CD4-positive, CD25-positive, alpha-beta regulatory T cell (primary cell): ENCODE measurements around the gene UBA1. TPM values are rescaled to one million over a fixed set of nuclear protein-coding genes. Genes with fewer than 3 reads are reported as not detected.

ENCODE experiments used
- ATAC-seq, 2 donors: fragments of 150-1000 bp; cut with Tn5 transposase; one replicate each; pipeline ENCODE4 v1.10.0; 2021; ENCODE audit warnings: low read depth in 2 of 2, moderate number of reproducible peaks in 2 of 2, moderate library complexity in 1 of 2
- DNase-seq, 3 donors: peaks; one replicate each; pipeline versions ENCODE4 v3.0.0 to v3.0.0-alpha.2; 2012 to 2022; ENCODE audit warnings: mixed read lengths in 1 of 3
- H3K27ac ChIP-seq: one replicate; pipeline ENCODE4 v1.7.0; 2013; ENCODE audit warnings: mild to moderate bottlenecking, low read length; ENCODE audit not compliant: insufficient read depth, poor library complexity, severe bottlenecking
- H3K27me3 ChIP-seq: one replicate; pipeline ENCODE4 v1.7.0; 2013; ENCODE audit warnings: low read length; ENCODE audit not compliant: control insufficient read depth, insufficient read depth
- H3K36me3 ChIP-seq: one replicate; pipeline ENCODE4 v1.7.0; 2013; ENCODE audit warnings: mild to moderate bottlenecking, low read length, moderate library complexity; ENCODE audit not compliant: control insufficient read depth, insufficient read depth
- H3K4me1 ChIP-seq: 2 replicates; pipeline ENCODE4 v1.7.0; 2013; ENCODE audit warnings: mild to moderate bottlenecking, low read length; ENCODE audit not compliant: insufficient read depth, control insufficient read depth, poor library complexity, severe bottlenecking
- H3K4me3 ChIP-seq: one replicate; pipeline ENCODE4 v1.7.0; 2013; ENCODE audit warnings: low read depth, mild to moderate bottlenecking, low read length, moderate library complexity
- H3K9me3 ChIP-seq, 2 experiments: 1 replicate in 1 of 2; 2 replicates in 1 of 2; pipeline ENCODE4 v1.7.0; 2013; ENCODE audit warnings: low read length in 2 of 2, mild to moderate bottlenecking in 1 of 2, moderate library complexity in 1 of 2; ENCODE audit not compliant: control insufficient read depth in 2 of 2
- H3K27ac Mint-ChIP-seq, 3 donors: one replicate each; pipeline ENCODE4 v1.8.0; 2020 to 2022; ENCODE audit warnings: mild to moderate bottlenecking in 3 of 3, mixed read lengths in 3 of 3, moderate library complexity in 2 of 3
- H3K27me3 Mint-ChIP-seq: one replicate; pipeline ENCODE4 v1.8.0; 2022; ENCODE audit warnings: mild to moderate bottlenecking, mixed read lengths
- H3K36me3 Mint-ChIP-seq: one replicate; pipeline ENCODE4 v1.8.0; 2020; ENCODE audit warnings: mixed read lengths
- H3K4me1 Mint-ChIP-seq, 4 donors: one replicate each; pipeline ENCODE4 v1.8.0; 2020 to 2022; ENCODE audit warnings: mixed read lengths in 4 of 4, mild to moderate bottlenecking in 1 of 4
- H3K4me3 Mint-ChIP-seq, 4 donors: one replicate each; pipeline ENCODE4 v1.8.0; 2020 to 2022; ENCODE audit warnings: mild to moderate bottlenecking in 4 of 4, mixed read lengths in 4 of 4, moderate library complexity in 3 of 4
- H3K9me3 Mint-ChIP-seq, 7 donors: one replicate each; pipeline ENCODE4 v1.8.0; 2020 to 2022; ENCODE audit warnings: mixed read lengths in 7 of 7, mild to moderate bottlenecking in 3 of 7, moderate library complexity in 2 of 7
- polyA plus RNA-seq, 4 donors: library from polyadenylated mRNA; unstranded; fragments of 300-500 nt; fragmentation: Illumina TruSeq; gene quantifications; one replicate each; pipeline ENCODE4 v1.2.3, GENCODE V29; 2021
- total RNA-seq: library from RNA; stranded (reverse); gene quantifications from one replicate; pipeline ENCODE4 v1.2.3, GENCODE V29; 2022

The UBA1 gene
- total and polyA plus RNA-seq, 5 donors from 2014 or later = 163 to 210 (median 173) TPM

GRCh38 chrX:47201345-47201944, 7.8 kb downstream of the UBA1 start:
- H3K9me3 ChIP-seq = no peaks in the 10 kb centered on the region
- H3K27ac ChIP-seq = no peak overlapping the region
- H3K36me3 ChIP-seq = peaks cover 79% of the 10 kb centered on the region
- Mint-ChIP-seq H3K4me1 (peaks cover 0 to 40% (median 5%) of the 10 kb centered on the region in 4 donors), H3K27me3 (no peaks in the 10 kb centered on the region), H3K4me3 (no peak overlapping the region), H3K9me3 (no peaks in the 10 kb centered on the region), H3K36me3 (peaks cover 68% of the 10 kb centered on the region), H3K27ac (peak overlapping the region in 2 of 3 donors; percentile 58 to 63)
- no peak for ATAC-seq
- H3K4me1 ChIP-seq = peaks cover 16% of the 10 kb centered on the region
- no peaks in the 10 kb centered on the region for H3K27me3 ChIP-seq
- DNase-seq = no peak
- H3K4me3 ChIP-seq = no peak overlapping the region

- Mint-ChIP-seq H3K4me3 (peak overlapping the region in 1 of 4 donors; percentile 47), H3K4me1 (peaks cover 0 to 31% (median 3%) of the 10 kb centered on the region in 4 donors), H3K27ac (no peak overlapping the region), H3K27me3 (no peaks in the 10 kb centered on the region), H3K36me3 (peaks cover 71% of the 10 kb centered on the region), H3K9me3 (no peaks in the 10 kb centered on the region)
- Histone ChIP-seq H3K4me1 (peaks cover 8% of the 10 kb centered on the region), H3K9me3 (no peaks in the 10 kb centered on the region), H3K27me3 (no peaks in the 10 kb centered on the region), H3K4me3 (no peak overlapping the region), H3K27ac (no peak overlapping the region), H3K36me3 (peaks cover 86% of the 10 kb centered on the region)
- DNase-seq = no peak
- no peak for ATAC-seq
These were observed 8.7 kb downstream of the UBA1 start for GRCh38 chrX:47202316-47202715.

GRCh38 chrX:47202877-47203276, 9.2 kb downstream of the UBA1 start:
- peaks cover 69% of the 10 kb centered on the region for H3K36me3 Mint-ChIP-seq

GRCh38 chrX:47204970-47205369, 11.3 kb downstream of the UBA1 start:
- H3K9me3 Mint-ChIP-seq = no peaks in the 10 kb centered on the region
- Histone ChIP-seq H3K36me3 (peaks cover 87% of the 10 kb centered on the region), H3K4me3 (no peak overlapping the region), H3K27ac (no peak overlapping the region), H3K9me3 (no peaks in the 10 kb centered on the region), H3K4me1 (no peaks in the 10 kb centered on the region), H3K27me3 (no peaks in the 10 kb centered on the region)
- peaks cover 58% of the 10 kb centered on the region for H3K36me3 Mint-ChIP-seq
- DNase-seq (no peak), ATAC-seq (no peak)
- no peak overlapping the region for H3K4me3 Mint-ChIP-seq
- H3K27me3 Mint-ChIP-seq = no peaks in the 10 kb centered on the region
- peaks cover 0 to 14% (median 3%) of the 10 kb centered on the region in 4 donors for H3K4me1 Mint-ChIP-seq
- H3K27ac Mint-ChIP-seq = no peak overlapping the region

More at GRCh38 chrX:47202877-47203276, 9.2 kb downstream of the UBA1 start:
- ATAC-seq (no peak), DNase-seq (no peak)
- H3K27ac ChIP-seq = no peak overlapping the region
- H3K4me3 Mint-ChIP-seq = no peak overlapping the region
- H3K9me3 Mint-ChIP-seq = no peaks in the 10 kb centered on the region
- H3K27ac Mint-ChIP-seq = peak overlapping the region in 1 of 3 donors; percentile 81
- H3K4me3 ChIP-seq = no peak overlapping the region
- no peaks in the 10 kb centered on the region for H3K27me3 Mint-ChIP-seq
- H3K9me3 ChIP-seq = no peaks in the 10 kb centered on the region
- peaks cover 91% of the 10 kb centered on the region for H3K36me3 ChIP-seq
- peaks cover 2% of the 10 kb centered on the region for H3K4me1 ChIP-seq
- H3K4me1 Mint-ChIP-seq = peaks cover 0 to 26% (median 3%) of the 10 kb centered on the region in 4 donors
- no peaks in the 10 kb centered on the region for H3K27me3 ChIP-seq

GRCh38 chrX:47206316-47206715, 12.7 kb downstream of the UBA1 start:
- peak overlapping the region in 1 of 3 donors; percentile 20 for H3K27ac Mint-ChIP-seq
- H3K4me3 ChIP-seq = no peak overlapping the region
- H3K4me1 Mint-ChIP-seq = peaks cover 0 to 6% (median 2%) of the 10 kb centered on the region in 4 donors
- H3K36me3 ChIP-seq = peaks cover 87% of the 10 kb centered on the region
- ATAC-seq = no peak
- no peaks in the 10 kb centered on the region for H3K9me3 Mint-ChIP-seq
- no peaks in the 10 kb centered on the region for H3K4me1 ChIP-seq
- no peak overlapping the region for H3K27ac ChIP-seq
- H3K4me3 Mint-ChIP-seq = no peak overlapping the region
- no peaks in the 10 kb centered on the region for H3K27me3 Mint-ChIP-seq
- H3K36me3 Mint-ChIP-seq = peaks cover 53% of the 10 kb centered on the region
- no peaks in the 10 kb centered on the region for H3K27me3 ChIP-seq
- no peaks in the 10 kb centered on the region for H3K9me3 ChIP-seq
- no peak for DNase-seq

GRCh38 chrX:47208108-47208507, 14.5 kb downstream of the UBA1 start:
- no peak overlapping the region for H3K27ac ChIP-seq
- H3K36me3 ChIP-seq = peaks cover 87% of the 10 kb centered on the region
- Mint-ChIP-seq H3K4me3 (no peak overlapping the region), H3K9me3 (no peaks in the 10 kb centered on the region), H3K36me3 (peaks cover 58% of the 10 kb centered on the region), H3K27ac (no peak overlapping the region), H3K4me1 (peaks cover 0 to 6% (median 1%) of the 10 kb centered on the region in 4 donors), H3K27me3 (no peaks in the 10 kb centered on the region)
- no peaks in the 10 kb centered on the region for H3K27me3 ChIP-seq
- H3K4me1 ChIP-seq = no peaks in the 10 kb centered on the region
- no peaks in the 10 kb centered on the region for H3K9me3 ChIP-seq
- H3K4me3 ChIP-seq = no peak overlapping the region
- ATAC-seq = no peak
- no peak for DNase-seq

- ATAC-seq = no peak
- Histone ChIP-seq H3K27ac (no peak overlapping the region), H3K4me1 (no peaks in the 10 kb centered on the region), H3K27me3 (no peaks in the 10 kb centered on the region), H3K4me3 (no peak overlapping the region), H3K9me3 (no peaks in the 10 kb centered on the region), H3K36me3 (peaks cover 86% of the 10 kb centered on the region)
- Mint-ChIP-seq H3K4me1 (peaks cover 0 to 6% (median 1%) of the 10 kb centered on the region in 4 donors), H3K36me3 (peaks cover 59% of the 10 kb centered on the region), H3K27me3 (no peaks in the 10 kb centered on the region), H3K4me3 (no peak overlapping the region), H3K9me3 (no peaks in the 10 kb centered on the region), H3K27ac (peak overlapping the region in 1 of 3 donors; percentile 41)
- no peak for DNase-seq
These were observed 16.0 kb downstream of the UBA1 start for GRCh38 chrX:47209508-47210238.
